HepG2 (cell line): ENCODE measurements around the gene ZNF865. TPM values are rescaled to one million over a fixed set of nuclear protein-coding genes. Genes with fewer than 3 reads are reported as not detected.

Experiments
- BHLHE40 ChIP-seq: IDR thresholded peaks from 2 replicates; pipeline ENCODE4 v1.6.1; 2011; ENCODE audit warnings: low read length, improper control_type of control experiment
- GTF3A ChIP-seq: sonication (generic); formaldehyde crosslinking; conservative IDR thresholded peaks from 2 replicates; pipeline ENCODE4 v1.4.0; 2020; ENCODE audit warnings: mild to moderate bottlenecking, missing genetic modification reagents
- ISL2 ChIP-seq: sonication (generic); formaldehyde crosslinking; IDR thresholded peaks from 2 replicates; pipeline ENCODE4 v1.5.0; 2020; ENCODE audit warnings: missing genetic modification reagents
- KAT8 ChIP-seq: IDR thresholded peaks from 2 replicates; pipeline ENCODE4 v1.6.1; 2016; ENCODE audit warnings: missing genetic modification reagents, missing compliant biosample characterization
- MXI1 ChIP-seq: IDR thresholded peaks from 3 replicates; pipeline ENCODE4 v1.6.1; 2012; ENCODE audit warnings: low read depth, low read length, inconsistent platforms, borderline replicate concordance
- MYC ChIP-seq: sonication (generic); formaldehyde crosslinking; IDR thresholded peaks from 2 replicates; pipeline ENCODE4 v1.9.0; 2021; ENCODE audit warnings: missing genetic modification reagents, borderline replicate concordance
- NFATC3 ChIP-seq: sonication (generic); formaldehyde crosslinking; IDR thresholded peaks from 2 replicates; pipeline ENCODE4 v1.5.1; 2020; ENCODE audit warnings: mild to moderate bottlenecking, missing genetic modification reagents
- NFKB2 ChIP-seq: sonication (generic); formaldehyde crosslinking; IDR thresholded peaks from 2 replicates; pipeline ENCODE4 v1.4.0; 2020; ENCODE audit warnings: missing genetic modification reagents, borderline replicate concordance
- PRDM10 ChIP-seq: sonication (generic); formaldehyde crosslinking; IDR thresholded peaks from 2 replicates; pipeline ENCODE4 v1.4.0; 2020; ENCODE audit warnings: low read depth, missing genetic modification reagents
- SMAD1 ChIP-seq: sonication (generic); formaldehyde crosslinking; IDR thresholded peaks from 2 replicates; pipeline ENCODE4 v1.4.0; 2020; ENCODE audit warnings: missing genetic modification reagents, low read depth, mild to moderate bottlenecking, borderline replicate concordance
- TGIF2 ChIP-seq: IDR thresholded peaks from 2 replicates; pipeline ENCODE4 v1.6.1; 2016; ENCODE audit warnings: control low read depth, missing compliant biosample characterization
- ZBTB4 ChIP-seq: sonication (generic); formaldehyde crosslinking; IDR thresholded peaks from 2 replicates; pipeline ENCODE4 v1.4.0; 2020; ENCODE audit warnings: missing genetic modification reagents, mild to moderate bottlenecking, borderline replicate concordance
- ZBTB7B ChIP-seq: sonication (generic); formaldehyde crosslinking; IDR thresholded peaks from 2 replicates; pipeline ENCODE4 v1.4.0; 2020; ENCODE audit warnings: missing genetic modification reagents
- ZFP82 ChIP-seq: sonication (generic); formaldehyde crosslinking; IDR thresholded peaks from 2 replicates; pipeline ENCODE4 v1.5.1; 2020; ENCODE audit warnings: mild to moderate bottlenecking, missing genetic modification reagents, borderline replicate concordance
- ZIK1 ChIP-seq: sonication (generic); formaldehyde crosslinking; IDR thresholded peaks from 2 replicates; pipeline ENCODE4 v1.5.0; 2020; ENCODE audit warnings: mild to moderate bottlenecking, low read depth, missing genetic modification reagents, borderline replicate concordance
- ZMYM2 ChIP-seq: sonication (generic); formaldehyde crosslinking; IDR thresholded peaks from 2 replicates; pipeline ENCODE4 v1.8.0; 2022; ENCODE audit warnings: mild to moderate bottlenecking, missing genetic modification reagents
- ZNF121 ChIP-seq: sonication (generic); formaldehyde crosslinking; IDR thresholded peaks from 2 replicates; pipeline ENCODE4 v1.5.0; 2020; ENCODE audit warnings: mild to moderate bottlenecking, missing genetic modification reagents
- ZNF441 ChIP-seq: sonication (generic); formaldehyde crosslinking; IDR thresholded peaks from 2 replicates; pipeline ENCODE4 v1.7.0; 2021; ENCODE audit warnings: missing genetic modification reagents, borderline replicate concordance
- ZNF615 ChIP-seq: sonication (generic); formaldehyde crosslinking; IDR thresholded peaks from 2 replicates; pipeline ENCODE4 v1.5.0; 2020; ENCODE audit warnings: mild to moderate bottlenecking, missing genetic modification reagents, borderline replicate concordance
- ZNF772 ChIP-seq: sonication (generic); formaldehyde crosslinking; IDR thresholded peaks from 2 replicates; pipeline ENCODE4 v1.5.0; 2020; ENCODE audit warnings: mild to moderate bottlenecking, missing genetic modification reagents
- ZNF850 ChIP-seq: sonication (generic); formaldehyde crosslinking; conservative IDR thresholded peaks from 2 replicates; pipeline ENCODE4 v1.9.0; 2021; ENCODE audit warnings: mild to moderate bottlenecking, missing genetic modification reagents
- ZNF891 ChIP-seq: sonication (generic); formaldehyde crosslinking; IDR thresholded peaks from 2 replicates; pipeline ENCODE4 v1.5.0; 2020; ENCODE audit warnings: mild to moderate bottlenecking, missing genetic modification reagents
- polyA plus RNA-seq, 8 experiments: library from polyadenylated mRNA; depleted of rRNA in 3 of 8; stranded (reverse) in 7 of 8; unstranded in 1 of 8; fragments of >200 nt; fragmentation: Illumina TruSeq in 4 of 8; extraction: Trizol in 4 of 8; gene quantifications; 2 replicates each; pipeline versions ENCODE4 v1.2.1 to v1.2.3, GENCODE V29; 2011 to 2016; ENCODE audit warnings: low read depth in 4 of 8, missing spikeins in 1 of 8, mixed read lengths in 1 of 8; ENCODE audit not compliant: insufficient read depth in 1 of 8
- total RNA-seq, 5 experiments: library from RNA; depleted of rRNA; stranded (reverse); fragments of >200 nt; fragmentation: Illumina TruSeq; extraction: Trizol; gene quantifications; 2 replicates each; pipeline ENCODE4 v1.2.3, GENCODE V29; 2016; ENCODE audit warnings: low read depth in 1 of 5

The ZNF865 gene
- total and polyA plus RNA-seq, 2 of the 13 experiments (the other 11 are each of a cell fraction or from before 2014, with no cell fraction given), result 0.93 to 1.0 TPM

DNA sequence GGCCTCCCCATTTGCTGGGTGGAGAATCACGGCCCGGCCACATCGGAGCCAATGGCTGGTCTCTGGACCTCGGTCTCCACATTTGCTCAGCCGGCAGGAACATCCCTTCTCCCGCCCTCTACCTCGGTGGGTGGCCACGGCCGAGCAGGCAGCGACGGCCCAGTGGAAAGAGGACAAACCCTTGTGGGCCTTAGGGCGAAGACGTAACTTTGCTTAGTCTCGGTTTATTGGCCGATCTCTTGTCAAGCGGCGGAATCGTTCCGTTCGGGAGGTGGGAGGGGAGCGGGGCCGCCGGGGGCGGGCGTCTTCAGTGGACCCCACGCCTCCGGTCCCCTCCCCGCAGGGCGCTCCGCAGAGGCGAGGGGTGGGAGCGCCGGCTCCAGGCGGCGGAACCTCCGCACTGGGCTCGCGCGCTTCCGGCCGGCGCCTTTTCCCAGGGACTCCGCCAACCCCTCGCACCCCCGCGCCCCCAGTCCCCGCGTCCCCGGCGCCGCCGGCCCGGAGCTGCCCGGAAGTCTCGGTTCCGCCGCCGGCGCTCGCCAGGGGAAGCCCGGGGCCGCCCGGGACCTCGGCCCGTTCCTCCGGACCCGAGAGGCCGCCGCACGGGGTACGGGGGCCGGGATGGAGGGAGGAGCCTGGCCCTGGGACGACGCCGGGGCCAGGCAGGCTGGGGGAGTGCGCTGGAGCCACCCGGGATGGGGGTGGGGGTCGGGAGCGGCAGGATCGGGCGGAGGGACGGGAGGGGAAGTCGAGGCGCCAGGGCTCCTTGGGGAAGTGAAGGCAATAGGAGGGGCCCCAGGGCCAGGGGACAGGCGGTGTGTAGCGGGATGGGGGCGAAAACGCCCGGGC lies 35.4 kb downstream of the ZNF865 start, which contains the start of gene ZNF580 (continued):
- TF ChIP-seq ZBTB4 (CRISPR knock-in tag), result no peak
- 0 out of 2 replicates have a peak, but pooled peaks have one; percentile 10 for TF ChIP-seq NFATC3 (CRISPR knock-in tag)
- 0 out of 2 replicates have a peak, but pooled peaks have one; percentile 78 for TF ChIP-seq ZNF850 (CRISPR knock-in tag)
- TF ChIP-seq PRDM10 (CRISPR knock-in tag), result no peak
- TF ChIP-seq ZNF891 (CRISPR knock-in tag), result no peak
- TF ChIP-seq KAT8 (CRISPR knock-in tag), result peak; percentile 54; the same call in 1 of the 2 replicates
- TF ChIP-seq NFKB2 (CRISPR knock-in tag), result peak; percentile 2; the same call in 1 of the 2 replicates
- TF ChIP-seq ZFP82 (CRISPR knock-in tag), result peak; percentile 82; the same call in 1 of the 2 replicates
- TF ChIP-seq ZNF121, result peak; percentile 37; the same call in 1 of the 2 replicates
- peak; percentile 26; the same call in 1 of the 2 replicates for TF ChIP-seq ISL2 (CRISPR knock-in tag)
- no peak for TF ChIP-seq ZMYM2 (CRISPR knock-in tag)
- peak; percentile 25; the same call in 1 of the 2 replicates for TF ChIP-seq TGIF2 (CRISPR knock-in tag)
- peak; percentile 48; the same call in 1 of the 2 replicates for TF ChIP-seq MYC
- TF ChIP-seq MXI1, result 0 out of 3 replicates have a peak, but pooled peaks have one; percentile 46
- TF ChIP-seq BHLHE40, result no peak
- TF ChIP-seq SMAD1, result 0 out of 2 replicates have a peak, but pooled peaks have one; percentile 14
- TF ChIP-seq ZIK1, result no peak; the same call in 1 of the 2 replicates
- peak; percentile 50; the same call in 1 of the 2 replicates for TF ChIP-seq ZNF772 (CRISPR knock-in tag)
- TF ChIP-seq ZBTB7B (CRISPR knock-in tag), result 0 out of 2 replicates have a peak, but pooled peaks have one; percentile 33
- TF ChIP-seq ZNF615 (CRISPR knock-in tag), result no peak
- TF ChIP-seq GTF3A (CRISPR knock-in tag), result 0 out of 2 replicates have a peak, but pooled peaks have one; percentile 84
- TF ChIP-seq ZNF441 (CRISPR knock-in tag), result 0 out of 2 replicates have a peak, but pooled peaks have one; percentile 9
